Right ventricle myocardium superior (tissue), 1 donor: ENCODE results near the gene SGMS1. TPM values are rescaled to one million over a fixed set of nuclear protein-coding genes. Genes with fewer than 3 reads are reported as not detected.
"Not testable (repeated sequence)": the region's sequence is repeated elsewhere in the genome, so short reads cannot be mapped to it uniquely, and the experiment has no call there.

ENCODE experiments used
- ATAC-seq: fragments of 200-7000 bp; cut with Tn5 transposase; one replicate; pipeline ENCODE4 v1.9.1; 2020; ENCODE audit warnings: mild to moderate bottlenecking; ENCODE audit not compliant: poor library complexity
- DNase-seq: peaks from one replicate; pipeline ENCODE4 v3.0.0-alpha.2; 2020
- intact Hi-C: fragments of 100-400 bp; cut with DNase I; formaldehyde crosslinking; loops from one replicate; pipeline ENCODE4 v1.11.2; 2022
- total RNA-seq: library from RNA; stranded (reverse); fragmentation: NEBNext Ultra II Directional; extraction: Animal tissue kit (Norgen Biotek cat#: 25700); gene quantifications from one replicate; pipeline ENCODE4 v1.2.1, GENCODE V29; 2021
- donor health status: DM: no; HTN: yes; CAD: no; lungs with severe emphysema.

SGMS1 gene
- total RNA-seq, 1 donor from 2014 or later, result 18.3 TPM

- DNase-seq (peak; percentile 67), ATAC-seq (peak; percentile 57)
- intact Hi-C loops, result no loop called here
Measured at GRCh38 chr10:50385624-50386023, 238.1 kb downstream of the SGMS1 start.

GRCh38 chr10:50384898-50385297 is 238.9 kb downstream of the SGMS1 start:
- ATAC-seq, result no peak
- DNase-seq, result no peak
- intact Hi-C loops, result no loop called here

GRCh38 chr10:50384238-50384637 is 239.5 kb downstream of the SGMS1 start:
- ATAC-seq, result no peak
- DNase-seq, result no peak
- intact Hi-C loops, result no loop called here

- peak; percentile 78 for ATAC-seq
- intact Hi-C loops, result no loop called here
Measured at GRCh38 chr10:50382576-50383023, 241.2 kb downstream of the SGMS1 start.

GRCh38 chr10:50381642-50382041 is 242.1 kb downstream of the SGMS1 start:
- ATAC-seq (peak; percentile 60), DNase-seq (no peak)
- intact Hi-C loops, result no loop called here

More at GRCh38 chr10:50382576-50383023, 241.2 kb downstream of the SGMS1 start:
- no peak for DNase-seq

GRCh38 chr10:50379616-50380015 is 244.1 kb downstream of the SGMS1 start:
- no peak for DNase-seq
- intact Hi-C loops, result no loop called here

GRCh38 chr10:50375745-50376144 is 248.0 kb downstream of the SGMS1 start:
- intact Hi-C loops, result no loop called here
- ATAC-seq, result no peak

More at GRCh38 chr10:50379616-50380015, 244.1 kb downstream of the SGMS1 start:
- no peak for ATAC-seq

GRCh38 chr10:50375051-50375452 is 248.7 kb downstream of the SGMS1 start:
- DNase-seq (no peak), ATAC-seq (no peak)
- intact Hi-C loops, result no loop called here

More at GRCh38 chr10:50375745-50376144, 248.0 kb downstream of the SGMS1 start:
- DNase-seq, result no peak

GRCh38 chr10:50373821-50374501 is 249.8 kb downstream of the SGMS1 start:
- intact Hi-C loops, result no loop called here
- peak; percentile 82 for ATAC-seq
- DNase-seq, result no peak

- no peak for ATAC-seq
- intact Hi-C loops, result no loop called here
- DNase-seq, result no peak
Measured at GRCh38 chr10:50369931-50370330, 253.8 kb downstream of the SGMS1 start.

- DNase-seq (no peak), ATAC-seq (no peak)
- intact Hi-C loops, result no loop called here
Measured at GRCh38 chr10:50367732-50368131, 256.0 kb downstream of the SGMS1 start.

- ATAC-seq, intact Hi-C loops, DNase-seq: not testable (repeated sequence)
Measured at GRCh38 chr10:50366421-50366820, 257.3 kb downstream of the SGMS1 start.

- ATAC-seq, intact Hi-C loops, DNase-seq: not testable (repeated sequence)
Measured at GRCh38 chr10:50364730-50365129, 259.0 kb downstream of the SGMS1 start.

GRCh38 chr10:50362547-50363125 is 261.1 kb downstream of the SGMS1 start:
- ATAC-seq (no peak), DNase-seq (no peak)
- intact Hi-C loops, result no loop called here

- intact Hi-C loops, result no loop called here
- ATAC-seq, result no peak
- no peak for DNase-seq
Measured at GRCh38 chr10:50361946-50362345, 261.8 kb downstream of the SGMS1 start.

- DNase-seq (no peak), ATAC-seq (peak; percentile 52)
- intact Hi-C loops, result no loop called here
Measured at GRCh38 chr10:50360077-50360850, 263.5 kb downstream of the SGMS1 start.

GRCh38 chr10:50358925-50359687 is 264.6 kb downstream of the SGMS1 start:
- ATAC-seq (no peak), DNase-seq (no peak)
- intact Hi-C loops, result no loop called here

GRCh38 chr10:50358411-50358810 is 265.3 kb downstream of the SGMS1 start:
- ATAC-seq (no peak), DNase-seq (no peak)
- intact Hi-C loops, result no loop called here

- ATAC-seq, DNase-seq, intact Hi-C loops: not testable (repeated sequence)
Measured at GRCh38 chr10:50356481-50356832, 267.3 kb downstream of the SGMS1 start.
